Activated CD4-positive, CD25-positive, alpha-beta regulatory T cell (primary cell): ENCODE results near the gene RUNDC3A.

Experiments used
- DNase-seq, 4 experiments: peaks; one replicate each; lab custom pipeline; 2025; lab: John Stamatoyannopoulos, UW

RUNDC3A gene

DNA sequence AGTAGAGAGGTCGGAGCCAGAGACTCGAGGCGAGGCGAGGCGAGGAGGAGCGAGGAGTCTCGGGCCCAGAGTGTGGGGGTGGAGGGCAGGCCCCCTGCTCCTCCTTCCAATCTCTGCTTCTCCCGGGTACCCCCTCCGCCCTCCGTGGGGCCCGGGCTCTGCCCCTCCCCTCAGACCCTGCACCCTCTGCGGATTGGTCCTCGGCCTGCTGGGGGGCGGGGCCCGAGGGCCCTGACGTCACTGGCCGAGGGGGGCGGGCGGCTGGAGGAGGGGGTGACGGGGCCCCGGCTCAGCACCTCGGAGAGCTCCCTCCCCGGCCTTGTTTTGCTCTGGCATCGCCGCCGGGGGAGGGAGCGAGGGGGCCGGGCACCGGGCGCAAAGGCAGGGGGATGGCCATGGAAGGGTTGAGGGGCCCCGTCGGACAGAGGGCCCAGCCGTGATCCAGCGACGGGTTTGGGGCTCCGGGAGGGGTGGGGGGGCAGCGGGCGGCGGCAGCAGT lies at the start of gene RUNDC3A:
RUNDC3A (plus strand) TSS at position 282 of the 499 bp plus-strand sequence. CDS start 232 bp downstream, outside the sequence.
- DNase-seq = peak; percentile 42 to 73 (median 67)

DNA sequence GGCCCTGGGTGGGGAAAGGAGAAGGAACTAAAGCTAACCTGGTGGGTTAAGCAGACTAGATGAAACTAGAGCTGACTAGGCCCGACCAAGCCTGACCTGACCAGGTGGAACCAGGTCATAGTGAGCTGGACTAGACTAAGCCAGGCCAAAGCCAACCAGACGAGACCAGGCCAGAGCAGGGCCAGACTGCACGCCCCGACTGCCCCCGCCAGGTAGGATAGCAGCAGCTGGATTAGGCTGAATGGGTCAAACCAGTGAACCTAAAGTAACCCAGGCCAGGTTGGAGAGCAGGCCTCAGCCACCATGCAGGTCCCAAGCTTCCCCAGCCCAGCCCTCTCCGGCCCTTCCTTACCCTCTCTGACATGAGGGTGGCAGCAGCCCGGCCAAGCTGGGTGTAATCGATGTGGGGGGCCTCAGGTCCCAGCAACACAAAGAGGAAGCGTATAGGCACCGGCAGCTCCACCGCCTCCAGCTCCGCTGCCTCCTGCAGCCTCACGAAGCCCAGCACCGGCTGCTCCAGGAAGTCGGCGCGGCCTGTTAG lies 49.5 kb upstream of the RUNDC3A start:
- no peak for DNase-seq

- DNase-seq = no peak
These were observed 48.1 kb upstream of the RUNDC3A start for GRCh38 chr17:44260296-44260695.

DNA sequence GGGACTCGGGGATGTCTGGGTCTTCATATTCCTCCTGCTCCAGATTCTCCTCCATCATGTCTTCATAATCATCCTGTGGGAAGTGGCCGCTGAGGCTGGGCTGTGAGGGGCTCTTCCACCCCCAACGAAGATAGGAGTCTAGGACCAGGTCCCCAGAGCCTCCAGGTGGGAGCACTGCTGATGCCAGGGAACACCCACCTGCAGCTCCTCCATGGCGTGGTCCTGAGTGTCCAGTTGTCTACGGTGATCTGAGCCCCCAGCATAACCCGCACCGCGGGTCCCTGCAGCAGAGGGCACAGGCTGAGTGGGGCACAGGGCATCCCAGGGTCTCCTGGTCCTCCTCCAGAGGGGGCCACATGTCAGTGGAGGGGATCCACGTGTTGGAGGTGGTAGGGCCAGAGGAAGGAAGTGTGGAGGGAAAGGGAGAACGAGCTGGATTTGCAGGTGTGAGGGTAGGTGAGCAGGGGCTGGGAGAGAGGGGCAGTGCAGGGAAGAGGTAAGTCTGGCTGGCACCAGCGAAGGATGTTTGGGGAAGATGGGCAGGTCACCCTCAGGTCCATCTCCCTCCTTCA lies 45.7 kb upstream of the RUNDC3A start:
- DNase-seq = no peak

- no peak for DNase-seq
These were observed 45.0 kb upstream of the RUNDC3A start for GRCh38 chr17:44263345-44263902.

DNA sequence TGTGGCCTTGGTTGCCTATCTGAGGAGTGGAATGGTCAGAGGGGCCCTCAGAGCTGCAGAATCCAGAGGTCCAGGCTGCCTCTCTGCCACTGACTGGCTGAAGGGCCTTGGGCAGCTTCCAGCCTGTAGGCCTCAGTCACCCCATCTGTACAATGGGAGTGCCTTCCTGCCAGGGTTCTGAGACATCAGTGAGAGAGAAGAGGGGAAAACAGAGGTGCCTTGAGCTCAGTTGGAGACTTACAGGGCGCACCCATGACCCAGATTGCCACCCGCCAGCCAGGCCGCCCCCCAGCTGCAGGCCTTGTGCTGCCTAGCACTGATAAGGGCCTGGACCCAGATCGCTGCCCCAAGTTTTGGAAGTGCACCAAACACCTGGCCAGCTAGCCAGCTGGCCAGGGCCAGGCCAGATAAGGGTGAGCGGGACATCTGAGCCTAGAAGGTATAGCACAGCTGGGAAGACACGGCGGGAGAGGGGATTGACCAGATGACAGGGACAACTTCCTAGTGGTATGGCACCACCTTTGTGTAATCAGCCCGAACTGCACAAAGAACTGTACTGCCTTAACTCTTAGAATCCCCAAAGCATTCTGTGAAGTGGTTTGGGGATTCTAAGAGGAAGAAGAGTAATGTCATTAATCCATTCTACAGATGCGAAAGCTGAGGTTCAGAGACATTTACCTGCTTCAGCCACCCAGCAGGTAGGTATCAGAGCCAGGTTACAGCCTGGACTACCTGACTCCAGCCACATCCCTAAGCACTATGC lies 41.8 kb upstream of the RUNDC3A start:
- DNase-seq = no peak

DNA sequence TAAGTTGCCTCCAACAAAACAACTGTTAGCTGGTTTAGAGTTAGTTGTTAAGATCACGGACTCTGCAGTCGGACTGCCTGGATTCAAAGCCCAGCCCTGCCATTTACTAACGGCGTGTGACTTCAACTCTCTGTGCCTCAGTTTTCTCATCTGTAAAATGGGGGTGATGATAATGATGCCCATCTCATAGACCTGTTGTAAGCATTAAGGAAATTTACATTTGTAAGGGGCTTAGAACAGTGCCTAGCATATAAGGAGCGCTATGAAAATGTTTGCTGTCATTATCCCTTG lies 41.3 kb upstream of the RUNDC3A start:
- DNase-seq = no peak

- no peak for DNase-seq
These were observed 40.4 kb upstream of the RUNDC3A start, which contains the start of gene SLC4A1 for GRCh38 chr17:44267818-44268490. Gene SLC4A1, minus strand, starts transcription at chr17:44268135. Its CDS starts 5,269 bp downstream, at chr17:44262866.

- DNase-seq = no peak
These were observed 39.5 kb upstream of the RUNDC3A start for GRCh38 chr17:44268709-44269534.

- no peak for DNase-seq
These were observed 38.7 kb upstream of the RUNDC3A start for GRCh38 chr17:44269535-44270240.

DNA sequence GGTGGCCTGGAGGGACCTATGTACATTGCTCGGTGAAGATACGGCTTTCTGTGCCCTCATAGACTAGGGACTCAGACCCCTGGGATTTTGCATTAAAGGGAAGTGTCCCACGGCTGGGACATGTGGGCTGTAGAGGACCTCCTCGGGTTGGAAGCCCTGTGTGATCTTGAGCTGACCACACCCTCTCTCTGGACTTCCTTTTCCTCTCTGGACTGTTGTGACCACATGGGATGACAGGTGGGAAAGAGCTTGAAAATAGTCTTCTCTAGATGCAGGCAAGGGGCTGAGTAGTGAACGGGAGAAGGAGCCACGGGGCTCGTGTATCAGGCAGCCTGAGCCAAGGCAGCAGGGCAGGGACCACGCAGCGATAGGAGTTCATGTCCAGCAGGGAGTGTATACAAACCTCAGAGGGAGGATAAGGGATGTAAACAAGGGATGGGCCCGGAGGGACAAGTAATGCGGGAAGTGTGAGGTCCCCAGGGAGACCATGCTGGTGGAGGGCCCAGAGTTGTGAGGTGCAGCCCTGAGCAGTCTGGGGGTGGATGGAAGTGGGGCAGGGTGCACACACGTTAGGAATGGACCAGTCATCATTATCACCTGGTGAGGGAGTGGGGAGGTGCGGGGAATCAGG lies 36.0 kb upstream of the RUNDC3A start:
- DNase-seq = no peak

DNA sequence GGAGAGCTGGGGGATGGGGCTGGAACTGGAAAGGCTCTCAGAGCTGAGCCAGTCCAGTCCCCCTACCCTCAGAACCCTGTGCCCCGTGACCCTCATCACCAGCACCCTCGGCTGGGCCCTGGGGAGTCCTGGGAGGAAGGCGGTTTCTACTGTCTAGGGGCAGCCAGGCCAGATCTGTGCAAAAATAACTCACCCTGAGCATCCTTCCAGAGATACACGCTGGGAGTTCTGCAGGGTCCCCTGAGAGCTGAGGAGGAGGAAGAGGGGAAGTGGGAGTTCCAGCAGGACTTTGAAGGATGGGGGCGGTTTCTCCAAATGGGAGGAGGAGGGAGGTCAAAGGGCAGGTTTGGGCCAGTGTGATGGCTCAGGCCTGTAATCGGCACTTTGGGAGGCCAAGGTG lies 35.4 kb upstream of the RUNDC3A start:
- no peak for DNase-seq

GRCh38 chr17:44273607-44274006 lies 34.8 kb upstream of the RUNDC3A start:
- DNase-seq = no peak

DNA sequence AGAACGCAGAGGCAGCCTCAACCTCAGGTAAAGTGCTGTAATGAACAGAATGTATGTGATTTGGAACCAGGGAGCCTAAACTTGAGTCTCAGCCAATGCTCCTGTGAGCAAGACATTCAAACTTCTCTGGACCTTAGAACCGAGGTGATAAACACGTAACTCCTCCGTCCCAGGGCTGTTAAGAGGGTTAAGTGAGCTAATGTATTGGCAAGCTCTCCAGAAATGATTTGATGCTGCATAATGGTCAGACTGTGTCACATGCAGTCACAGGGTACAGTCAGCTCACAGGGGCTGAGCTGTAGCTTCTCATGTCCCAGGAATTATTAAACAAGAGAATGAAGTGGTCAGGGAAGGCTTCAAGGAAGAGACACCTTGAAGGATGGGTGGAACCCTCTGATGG lies 30.4 kb upstream of the RUNDC3A start:
- no peak for DNase-seq

- DNase-seq = no peak
These were observed 29.1 kb upstream of the RUNDC3A start for GRCh38 chr17:44279346-44279665.

DNA sequence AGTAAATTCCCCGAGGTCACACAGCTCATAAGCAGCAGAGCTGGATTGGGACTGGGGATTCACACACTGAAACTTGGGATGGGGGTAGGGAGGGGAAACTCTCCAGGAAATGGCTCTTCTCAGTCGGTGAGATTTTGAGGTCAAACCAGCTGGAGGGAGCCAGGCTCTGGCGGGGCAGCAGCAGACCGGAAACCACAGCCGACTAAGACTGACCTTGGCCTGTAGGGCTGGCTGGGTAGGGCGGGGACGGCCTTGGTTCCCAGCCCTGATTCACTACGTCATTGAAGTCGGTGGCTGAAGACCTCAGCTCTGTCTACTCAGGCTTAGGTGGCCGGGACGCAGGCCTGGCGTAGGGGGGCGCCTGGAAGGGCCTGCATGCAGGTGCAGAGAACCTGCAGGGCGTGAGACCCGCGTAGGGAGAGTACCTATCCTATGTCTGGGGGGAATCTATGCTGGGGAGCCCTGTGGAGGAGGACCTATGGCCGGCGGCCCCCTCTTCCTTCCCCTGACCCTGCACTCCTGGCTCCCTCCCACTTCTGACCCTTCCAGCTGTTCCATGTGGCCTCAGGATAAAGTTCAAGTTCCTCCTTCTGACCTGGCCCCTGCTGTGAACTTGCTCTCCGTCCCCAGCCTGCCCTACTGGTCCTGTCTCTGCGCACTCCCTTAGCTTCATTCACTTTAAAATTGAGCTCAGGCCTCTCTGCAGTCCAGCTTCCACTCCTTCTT lies 28.6 kb upstream of the RUNDC3A start:
- peak in 1 of 4 experiments; percentile 8 for DNase-seq

DNA sequence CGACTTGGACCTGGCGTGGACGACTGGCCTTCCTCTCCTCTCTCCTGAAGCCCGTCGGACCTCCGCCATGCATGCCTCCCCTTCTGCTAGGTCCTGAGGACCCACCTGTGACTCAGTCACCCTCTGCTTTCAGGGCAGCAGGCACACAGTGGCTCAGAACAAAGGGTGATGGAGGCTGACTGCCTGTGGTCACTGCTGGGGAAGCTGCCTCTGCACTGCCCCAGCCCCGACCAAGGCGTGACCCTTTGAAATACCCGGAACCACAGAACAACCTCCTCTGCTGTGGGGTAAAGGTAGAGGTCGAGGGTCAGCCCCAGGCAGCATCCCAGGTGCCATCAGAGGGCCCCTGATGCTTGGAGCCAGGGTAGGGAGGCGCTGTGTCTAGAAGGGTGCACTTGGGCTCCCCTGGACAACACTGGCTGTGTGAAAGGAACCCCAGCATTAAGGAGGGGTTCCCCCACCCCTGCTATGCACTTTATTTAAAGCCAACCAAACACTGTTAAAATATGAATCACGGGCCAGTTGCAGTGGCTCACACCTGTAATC lies 27.9 kb upstream of the RUNDC3A start:
- no peak for DNase-seq

DNA sequence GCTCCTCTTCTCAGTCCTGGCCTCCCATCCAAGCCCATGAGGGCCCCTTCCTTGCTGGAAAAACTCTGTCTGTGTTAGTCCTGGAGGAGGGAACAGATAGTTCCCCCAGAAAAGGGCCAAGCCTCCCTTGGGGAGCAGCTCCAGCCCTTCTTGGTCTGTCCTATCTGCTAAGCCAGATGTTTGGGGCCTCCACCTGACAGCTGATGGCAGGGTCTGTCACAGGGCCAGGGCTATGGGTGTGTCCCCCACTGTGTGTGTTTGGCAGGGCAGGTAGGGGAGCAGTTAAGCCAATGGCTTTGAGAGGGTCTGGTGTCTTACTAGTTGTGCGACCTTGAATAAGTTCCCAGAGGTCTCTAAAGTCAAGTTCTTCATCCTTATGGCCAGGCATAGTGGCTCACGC lies 26.8 kb upstream of the RUNDC3A start:
- no peak for DNase-seq

DNA sequence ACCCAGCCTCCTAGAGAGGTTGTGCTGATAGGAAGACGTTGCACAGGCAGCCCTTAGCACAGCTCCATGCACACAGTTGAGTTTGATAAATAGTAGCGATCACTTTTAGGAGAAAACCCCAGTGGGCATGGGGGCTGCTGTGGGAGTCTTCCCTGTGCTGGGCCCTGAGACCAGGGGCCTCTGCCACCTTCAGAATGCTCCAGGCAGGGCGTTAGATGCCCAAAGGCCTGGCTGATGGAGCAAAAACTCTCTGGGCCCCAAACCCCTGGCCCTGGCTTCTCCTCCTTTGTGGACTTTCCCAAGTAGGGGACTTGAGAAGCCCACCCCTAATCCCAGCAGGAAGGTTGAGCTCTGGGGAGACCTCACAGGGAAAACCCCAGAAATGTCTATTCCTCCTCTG lies 26.1 kb upstream of the RUNDC3A start:
- no peak for DNase-seq
